ENCODE data around the gene GATM.

The GATM gene

GRCh38 chr15:45386420-45386819, 8.1 kb upstream of the GATM start:
- Histone ChIP-seq H3K4me3 (ENCODE audit: low read length) (no peak overlapping the region), H3K18ac (ENCODE audit: low read length) (no peak overlapping the region), H3K23ac (ENCODE audit: low read length) (no peak overlapping the region), H4K8ac (ENCODE audit: low read depth, low read length) (no peak overlapping the region), H3K4me2 (ENCODE audit: low read length) (no peak overlapping the region), H3K36me3 (ENCODE audit: control insufficient read depth, insufficient read depth, low read length) (no peaks in the 10 kb centered on the region), H3K4ac (ENCODE audit: low read depth, low read length) (no peak overlapping the region), H3K4me1 (ENCODE audit: control insufficient read depth, low read depth, low read length) (no peaks in the 10 kb centered on the region), H4K5ac (ENCODE audit: low read length) (no peak overlapping the region), H2BK15ac (replicated peaks; ENCODE audit: low read depth) (no peak overlapping the region), H2AK5ac (ENCODE audit: low read length) (no peak overlapping the region), H3K9ac (ENCODE audit: low read length) (no peak overlapping the region), H3K27me3 (ENCODE audit: insufficient read depth, low read length, poor library complexity) (no peaks in the 10 kb centered on the region), H3K27ac (ENCODE audit: low read depth, low read length) (no peak overlapping the region), H2BK5ac (ENCODE audit: low read length) (no peak overlapping the region), H2BK120ac (ENCODE audit: low read depth, low read length) (no peak overlapping the region), H3K79me1 (ENCODE audit: low read length) (no peaks in the 10 kb centered on the region), H3K79me2 (ENCODE audit: control insufficient read depth, insufficient read depth, low read length) (no peaks in the 10 kb centered on the region), H3K56ac (ENCODE audit: low read length) (no peak overlapping the region)
- DNase-seq: no peak
- no CpG with 5 or more reads among the region's 5 CpGs for WGBS (ENCODE audit: extremely low coverage, insufficient coverage, low lambda C conversion rate)

- no peaks in the 10 kb centered on the region for H3K36me3 ChIP-seq (ENCODE audit: control insufficient read depth, insufficient read depth, low read length)
- no peak overlapping the region for H3K4me2 ChIP-seq (ENCODE audit: low read length)
- no peak overlapping the region for H2BK120ac ChIP-seq (ENCODE audit: low read depth, low read length)
- H3K4me1 ChIP-seq (ENCODE audit: control insufficient read depth, low read depth, low read length): no peaks in the 10 kb centered on the region
- H3K4me3 ChIP-seq (ENCODE audit: low read length): no peak overlapping the region
- H3K18ac ChIP-seq (ENCODE audit: low read length): no peak overlapping the region
- no peak overlapping the region for H2BK5ac ChIP-seq (ENCODE audit: low read length)
- H3K27ac ChIP-seq (ENCODE audit: low read depth, low read length): no peak overlapping the region
- H4K5ac ChIP-seq (ENCODE audit: low read length): no peak overlapping the region
- H2BK15ac ChIP-seq (replicated peaks; ENCODE audit: low read depth): no peak overlapping the region
- no peak for DNase-seq
- H2AK5ac ChIP-seq (ENCODE audit: low read length): no peak overlapping the region
- no peaks in the 10 kb centered on the region for H3K79me1 ChIP-seq (ENCODE audit: low read length)
- no peaks in the 10 kb centered on the region for H3K79me2 ChIP-seq (ENCODE audit: control insufficient read depth, insufficient read depth, low read length)
- H3K56ac ChIP-seq (ENCODE audit: low read length): no peak overlapping the region
- no CpG with 5 or more reads among the region's 1 CpG for WGBS (ENCODE audit: extremely low coverage, insufficient coverage, low lambda C conversion rate)
- H3K27me3 ChIP-seq (ENCODE audit: insufficient read depth, low read length, poor library complexity): no peaks in the 10 kb centered on the region
- no peak overlapping the region for H4K8ac ChIP-seq (ENCODE audit: low read depth, low read length)
- no peak overlapping the region for H3K9ac ChIP-seq (ENCODE audit: low read length)
- no peak overlapping the region for H3K4ac ChIP-seq (ENCODE audit: low read depth, low read length)
- H3K23ac ChIP-seq (ENCODE audit: low read length): no peak overlapping the region
Measured at GRCh38 chr15:45385590-45385989, 7.2 kb upstream of the GATM start.

GRCh38 chr15:45384700-45385099, 6.4 kb upstream of the GATM start:
- no peak overlapping the region for H3K23ac ChIP-seq (ENCODE audit: low read length)
- H3K4me1 ChIP-seq (ENCODE audit: control insufficient read depth, low read depth, low read length): no peaks in the 10 kb centered on the region
- no peak overlapping the region for H3K9ac ChIP-seq (ENCODE audit: low read length)
- WGBS (ENCODE audit: extremely low coverage, insufficient coverage, low lambda C conversion rate): no CpG with 5 or more reads among the region's 2 CpGs
- no peak overlapping the region for H3K4me2 ChIP-seq (ENCODE audit: low read length)
- no peak overlapping the region for H4K5ac ChIP-seq (ENCODE audit: low read length)
- H3K79me1 ChIP-seq (ENCODE audit: low read length): no peaks in the 10 kb centered on the region
- H2AK5ac ChIP-seq (ENCODE audit: low read length): no peak overlapping the region
- no peak overlapping the region for H4K8ac ChIP-seq (ENCODE audit: low read depth, low read length)
- H3K56ac ChIP-seq (ENCODE audit: low read length): no peak overlapping the region
- DNase-seq: peak; percentile 11
- H3K27me3 ChIP-seq (ENCODE audit: insufficient read depth, low read length, poor library complexity): no peaks in the 10 kb centered on the region
- H2BK15ac ChIP-seq (replicated peaks; ENCODE audit: low read depth): no peak overlapping the region
- no peaks in the 10 kb centered on the region for H3K79me2 ChIP-seq (ENCODE audit: control insufficient read depth, insufficient read depth, low read length)
- H3K4ac ChIP-seq (ENCODE audit: low read depth, low read length): no peak overlapping the region
- H3K18ac ChIP-seq (ENCODE audit: low read length): no peak overlapping the region
- no peak overlapping the region for H2BK5ac ChIP-seq (ENCODE audit: low read length)
- H3K27ac ChIP-seq (ENCODE audit: low read depth, low read length): no peak overlapping the region
- no peak overlapping the region for H2BK120ac ChIP-seq (ENCODE audit: low read depth, low read length)
- H3K4me3 ChIP-seq (ENCODE audit: low read length): no peak overlapping the region
- H3K36me3 ChIP-seq (ENCODE audit: control insufficient read depth, insufficient read depth, low read length): no peaks in the 10 kb centered on the region

- Histone ChIP-seq H3K4me3 (ENCODE audit: low read length) (no peak overlapping the region), H3K27ac (ENCODE audit: low read depth, low read length) (no peak overlapping the region), H3K9ac (ENCODE audit: low read length) (peak overlapping the region; percentile 44), H3K27me3 (ENCODE audit: insufficient read depth, low read length, poor library complexity) (peaks cover 8% of the 10 kb centered on the region), H3K79me1 (ENCODE audit: low read length) (no peaks in the 10 kb centered on the region), H3K4ac (ENCODE audit: low read depth, low read length) (no peak overlapping the region), H3K36me3 (ENCODE audit: control insufficient read depth, insufficient read depth, low read length) (no peaks in the 10 kb centered on the region), H3K56ac (ENCODE audit: low read length) (no peak overlapping the region), H2BK15ac (replicated peaks; ENCODE audit: low read depth) (no peak overlapping the region), H3K4me2 (ENCODE audit: low read length) (peak overlapping the region; percentile 26), H2BK5ac (ENCODE audit: low read length) (no peak overlapping the region), H4K5ac (ENCODE audit: low read length) (no peak overlapping the region), H2AK5ac (ENCODE audit: low read length) (no peak overlapping the region), H3K79me2 (ENCODE audit: control insufficient read depth, insufficient read depth, low read length) (no peaks in the 10 kb centered on the region), H3K18ac (ENCODE audit: low read length) (no peak overlapping the region), H3K4me1 (ENCODE audit: control insufficient read depth, low read depth, low read length) (peaks cover 15% of the 10 kb centered on the region), H2BK120ac (ENCODE audit: low read depth, low read length) (no peak overlapping the region), H3K23ac (ENCODE audit: low read length) (no peak overlapping the region), H4K8ac (ENCODE audit: low read depth, low read length) (no peak overlapping the region)
- WGBS (ENCODE audit: extremely low coverage, insufficient coverage, low lambda C conversion rate): no CpG with 5 or more reads among the region's 11 CpGs
- DNase-seq: no peak
Measured at GRCh38 chr15:45378913-45379262, 544 bp upstream of the GATM start.

GRCh38 chr15:45377609-45378148, 665 bp downstream of the GATM start:
- no peak overlapping the region for H3K27ac ChIP-seq (ENCODE audit: low read depth, low read length)

GRCh38 chr15:45376967-45377608, 1.3 kb downstream of the GATM start:
- peak overlapping the region; percentile 43 for H3K18ac ChIP-seq (ENCODE audit: low read length)
- no CpG with 5 or more reads among the region's 5 CpGs for WGBS (ENCODE audit: extremely low coverage, insufficient coverage, low lambda C conversion rate)
- DNase-seq: peak; percentile 55
- H2BK120ac ChIP-seq (ENCODE audit: low read depth, low read length): no peak overlapping the region
- H3K4me3 ChIP-seq (ENCODE audit: low read length): peak overlapping the region; percentile 27
- H3K27ac ChIP-seq (ENCODE audit: low read depth, low read length): no peak overlapping the region
- no peak overlapping the region for H2BK5ac ChIP-seq (ENCODE audit: low read length)
- no peaks in the 10 kb centered on the region for H3K79me2 ChIP-seq (ENCODE audit: control insufficient read depth, insufficient read depth, low read length)
- no peaks in the 10 kb centered on the region for H3K36me3 ChIP-seq (ENCODE audit: control insufficient read depth, insufficient read depth, low read length)
- peak overlapping the region; percentile 77 for H3K9ac ChIP-seq (ENCODE audit: low read length)
- H3K79me1 ChIP-seq (ENCODE audit: low read length): no peaks in the 10 kb centered on the region
- no peak overlapping the region for H4K8ac ChIP-seq (ENCODE audit: low read depth, low read length)
- H3K4ac ChIP-seq (ENCODE audit: low read depth, low read length): peak overlapping the region; percentile 25
- no peak overlapping the region for H2BK15ac ChIP-seq (replicated peaks; ENCODE audit: low read depth)
- peaks cover 15% of the 10 kb centered on the region for H3K4me1 ChIP-seq (ENCODE audit: control insufficient read depth, low read depth, low read length)
- no peak overlapping the region for H2AK5ac ChIP-seq (ENCODE audit: low read length)
- H3K23ac ChIP-seq (ENCODE audit: low read length): no peak overlapping the region
- no peak overlapping the region for H4K5ac ChIP-seq (ENCODE audit: low read length)
- peaks cover 8% of the 10 kb centered on the region for H3K27me3 ChIP-seq (ENCODE audit: insufficient read depth, low read length, poor library complexity)
- H3K4me2 ChIP-seq (ENCODE audit: low read length): peak overlapping the region; percentile 45
- H3K56ac ChIP-seq (ENCODE audit: low read length): peak overlapping the region; percentile 81

More at GRCh38 chr15:45377609-45378148, 665 bp downstream of the GATM start:
- H3K79me1 ChIP-seq (ENCODE audit: low read length): no peaks in the 10 kb centered on the region
- H3K79me2 ChIP-seq (ENCODE audit: control insufficient read depth, insufficient read depth, low read length): no peaks in the 10 kb centered on the region
- no peak overlapping the region for H4K5ac ChIP-seq (ENCODE audit: low read length)
- H3K9ac ChIP-seq (ENCODE audit: low read length): peak overlapping the region; percentile 77
- H3K56ac ChIP-seq (ENCODE audit: low read length): peak overlapping the region; percentile 81
- H3K27me3 ChIP-seq (ENCODE audit: insufficient read depth, low read length, poor library complexity): peaks cover 8% of the 10 kb centered on the region
- no peak overlapping the region for H2BK120ac ChIP-seq (ENCODE audit: low read depth, low read length)
- peak; percentile 21 for DNase-seq
- no peak overlapping the region for H2AK5ac ChIP-seq (ENCODE audit: low read length)
- H3K4me3 ChIP-seq (ENCODE audit: low read length): peak overlapping the region; percentile 27
- H3K23ac ChIP-seq (ENCODE audit: low read length): no peak overlapping the region
- H2BK15ac ChIP-seq (replicated peaks; ENCODE audit: low read depth): no peak overlapping the region
- H3K18ac ChIP-seq (ENCODE audit: low read length): peak overlapping the region; percentile 43
- H4K8ac ChIP-seq (ENCODE audit: low read depth, low read length): no peak overlapping the region
- H3K4me2 ChIP-seq (ENCODE audit: low read length): peak overlapping the region; percentile 45
- peaks cover 15% of the 10 kb centered on the region for H3K4me1 ChIP-seq (ENCODE audit: control insufficient read depth, low read depth, low read length)
- H2BK5ac ChIP-seq (ENCODE audit: low read length): no peak overlapping the region
- no peaks in the 10 kb centered on the region for H3K36me3 ChIP-seq (ENCODE audit: control insufficient read depth, insufficient read depth, low read length)
- H3K4ac ChIP-seq (ENCODE audit: low read depth, low read length): peak overlapping the region; percentile 25
- no CpG with 5 or more reads among the region's 32 CpGs for WGBS (ENCODE audit: extremely low coverage, insufficient coverage, low lambda C conversion rate)

Measured in mesendoderm (in vitro differentiated cells).